Measurements from ENCODE around the gene FBXW5.

DNA sequence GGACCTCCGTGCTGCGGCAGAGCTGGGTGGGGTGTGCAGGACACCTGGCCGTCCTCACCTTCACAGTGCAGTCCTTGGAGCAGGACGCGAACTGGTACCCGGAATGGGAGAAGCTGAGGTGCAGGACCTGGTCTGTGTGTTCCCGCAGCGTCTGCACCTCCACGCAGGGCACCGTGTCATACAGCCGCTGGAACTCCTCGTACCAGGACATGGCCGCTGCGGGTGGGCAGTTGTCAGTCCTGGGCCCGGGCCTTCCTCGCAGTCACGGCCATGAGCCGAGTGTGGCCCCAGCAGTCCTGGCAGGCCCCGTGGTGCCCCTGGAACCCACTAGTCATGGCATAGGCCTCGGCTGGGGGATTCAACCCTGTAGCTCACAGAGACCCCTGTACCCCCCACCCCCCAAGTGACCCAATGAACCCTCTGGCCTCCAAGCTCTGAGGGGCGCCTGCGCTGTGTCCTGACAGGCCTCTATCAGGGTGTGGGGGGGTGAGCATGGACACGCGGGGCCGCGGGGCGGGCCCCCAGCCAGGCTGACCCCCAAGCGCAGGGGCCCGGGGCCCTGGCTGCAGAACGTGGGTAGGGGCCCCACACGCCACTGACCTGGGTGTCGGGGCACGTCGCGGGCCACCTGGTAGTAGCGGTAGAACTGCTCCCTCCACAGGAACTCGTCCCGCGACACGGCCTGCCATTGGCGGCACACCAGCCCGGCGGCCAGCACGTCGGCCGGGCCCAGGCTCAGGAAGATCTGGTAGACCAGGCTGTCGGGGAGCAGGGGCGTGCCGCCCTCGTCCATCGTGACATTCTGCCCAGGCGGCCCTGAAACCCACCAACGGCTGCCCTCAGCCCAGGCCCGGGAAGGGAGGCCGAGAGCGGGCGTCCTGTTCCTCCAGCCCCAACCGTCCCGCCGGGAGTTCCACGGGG is 987 bp downstream of the FBXW5 start:
- no peak for TF ChIP-seq ARNTL (CRISPR knock-in tag; IDR thresholded peaks at IDR 0.05; ENCODE audit: borderline replicate concordance, low read depth)
- TF ChIP-seq OSR1 (CRISPR knock-in tag; IDR thresholded peaks at IDR 0.05), result no peak
- no peak for TF ChIP-seq ZFP3 (CRISPR knock-in tag; IDR thresholded peaks at IDR 0.05)
- TF ChIP-seq, protein P1, sequence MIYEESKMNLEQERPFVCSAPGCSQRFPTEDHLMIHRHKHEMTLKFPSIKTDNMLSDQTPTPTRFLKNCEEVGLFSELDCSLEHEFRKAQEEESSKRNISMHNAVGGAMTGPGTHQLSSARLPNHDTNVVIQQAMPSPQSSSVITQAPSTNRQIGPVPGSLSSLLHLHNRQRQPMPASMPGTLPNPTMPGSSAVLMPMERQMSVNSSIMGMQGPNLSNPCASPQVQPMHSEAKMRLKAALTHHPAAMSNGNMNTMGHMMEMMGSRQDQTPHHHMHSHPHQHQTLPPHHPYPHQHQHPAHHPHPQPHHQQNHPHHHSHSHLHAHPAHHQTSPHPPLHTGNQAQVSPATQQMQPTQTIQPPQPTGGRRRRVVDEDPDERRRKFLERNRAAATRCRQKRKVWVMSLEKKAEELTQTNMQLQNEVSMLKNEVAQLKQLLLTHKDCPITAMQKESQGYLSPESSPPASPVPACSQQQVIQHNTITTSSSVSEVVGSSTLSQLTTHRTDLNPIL (CRISPR knock-in tag; IDR thresholded peaks at IDR 0.05; ENCODE audit: low read depth), result no peak
- TF ChIP-seq RARB (CRISPR knock-in tag; IDR thresholded peaks at IDR 0.05), result no peak
- TF ChIP-seq, protein P2, sequence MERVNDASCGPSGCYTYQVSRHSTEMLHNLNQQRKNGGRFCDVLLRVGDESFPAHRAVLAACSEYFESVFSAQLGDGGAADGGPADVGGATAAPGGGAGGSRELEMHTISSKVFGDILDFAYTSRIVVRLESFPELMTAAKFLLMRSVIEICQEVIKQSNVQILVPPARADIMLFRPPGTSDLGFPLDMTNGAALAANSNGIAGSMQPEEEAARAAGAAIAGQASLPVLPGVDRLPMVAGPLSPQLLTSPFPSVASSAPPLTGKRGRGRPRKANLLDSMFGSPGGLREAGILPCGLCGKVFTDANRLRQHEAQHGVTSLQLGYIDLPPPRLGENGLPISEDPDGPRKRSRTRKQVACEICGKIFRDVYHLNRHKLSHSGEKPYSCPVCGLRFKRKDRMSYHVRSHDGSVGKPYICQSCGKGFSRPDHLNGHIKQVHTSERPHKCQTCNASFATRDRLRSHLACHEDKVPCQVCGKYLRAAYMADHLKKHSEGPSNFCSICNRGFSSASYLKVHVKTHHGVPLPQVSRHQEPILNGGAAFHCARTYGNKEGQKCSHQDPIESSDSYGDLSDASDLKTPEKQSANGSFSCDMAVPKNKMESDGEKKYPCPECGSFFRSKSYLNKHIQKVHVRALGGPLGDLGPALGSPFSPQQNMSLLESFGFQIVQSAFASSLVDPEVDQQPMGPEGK (CRISPR knock-in tag; IDR thresholded peaks at IDR 0.05; ENCODE audit: borderline replicate concordance), result no peak
- TF ChIP-seq ISL1 (CRISPR knock-in tag; IDR thresholded peaks at IDR 0.05), result no peak

All from SK-N-SH treated with all-trans-retinoic acid at 6 μM for 48 hours (cell line).